ENCODE data around the gene ABTB1.

GRCh38 chr3:127654374-127654773, 18.4 kb upstream of the ABTB1 start:
- TF ChIP-seq CTCF (IDR thresholded peaks at IDR 0.05) (no peak), POLR2AphosphoS5 (IDR thresholded peaks at IDR 0.05) (no peak), POLR2A (IDR thresholded peaks at IDR 0.05) (no peak)
